CD4-positive, alpha-beta T cell treated with Interleukin-21 for 1 hour (primary cell): ENCODE results near the gene MKX.
A peak's percentile ranks its signal among the peaks of the same experiment; 100 is the strongest.

Experiments
- DNase-seq: peaks from one replicate; pipeline ENCODE4 v3.0.0-alpha.2; 2020

Gene MKX

GRCh38 chr10:27742195-27743011 is 3.2 kb downstream of the MKX start:
- peak; percentile 76 for DNase-seq

DNA sequence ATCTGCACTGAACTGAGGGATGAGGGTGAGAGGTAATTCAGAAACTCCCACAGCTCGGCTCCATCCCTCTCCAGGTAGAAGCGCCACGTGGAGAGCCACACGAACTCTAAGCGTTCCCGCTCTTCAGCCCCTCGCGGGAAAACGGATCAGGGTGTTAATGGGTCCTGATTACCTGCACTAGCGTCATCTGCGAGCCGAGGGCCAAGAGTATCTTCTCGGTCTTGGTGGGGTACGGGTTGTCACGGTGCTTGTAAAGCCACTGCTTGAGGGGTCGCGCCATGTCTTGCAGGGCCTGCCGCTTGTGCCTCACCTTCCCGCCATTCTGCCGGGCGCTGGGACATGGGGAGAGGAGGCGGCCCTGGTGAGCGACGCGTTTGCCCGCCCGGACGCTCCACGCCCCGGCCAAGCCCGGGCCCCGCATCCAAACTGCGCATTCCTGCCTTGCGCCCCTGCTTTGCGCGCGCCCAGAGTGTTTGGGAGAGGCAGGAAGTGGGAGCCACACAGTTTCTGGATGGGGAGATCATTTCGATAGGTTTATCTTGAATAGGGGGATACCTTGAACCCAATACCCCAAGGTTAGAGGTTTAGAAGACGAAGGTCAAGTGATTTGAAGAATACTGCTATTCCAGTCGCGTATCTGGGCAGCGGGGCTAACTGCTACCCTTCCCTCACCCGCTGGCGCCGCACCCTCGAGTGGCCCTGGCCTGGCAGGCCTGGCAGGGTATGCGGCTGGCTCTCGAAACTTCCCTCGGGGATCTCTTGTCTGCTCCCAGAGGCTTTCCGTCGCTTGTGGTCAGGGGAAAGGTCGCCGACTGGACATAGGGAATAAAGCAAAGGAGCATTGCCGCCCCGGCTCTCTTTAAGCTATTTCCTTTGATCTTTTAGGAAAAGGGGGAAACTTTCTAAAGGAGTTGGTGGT is 4.2 kb downstream of the MKX start:
- no peak for DNase-seq

DNA sequence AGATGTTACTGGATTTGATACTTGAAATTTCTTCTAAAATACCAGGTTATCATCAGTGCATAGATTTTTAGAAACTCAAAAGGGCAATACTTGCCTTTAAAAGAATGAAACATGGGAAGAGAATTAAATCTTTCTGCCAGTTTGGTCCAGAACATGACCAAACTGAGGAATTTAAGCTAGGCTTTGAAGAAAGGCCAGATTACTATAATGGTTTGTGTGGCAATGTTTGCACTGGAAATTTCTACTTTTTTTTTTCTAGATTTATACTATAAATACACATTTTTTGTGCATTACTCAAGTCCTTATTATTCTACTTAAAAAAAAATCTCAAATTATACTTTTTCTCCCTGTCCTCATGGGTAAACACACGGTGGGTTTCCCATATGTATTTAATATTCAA is 9.2 kb downstream of the MKX start:
- no peak for DNase-seq

DNA sequence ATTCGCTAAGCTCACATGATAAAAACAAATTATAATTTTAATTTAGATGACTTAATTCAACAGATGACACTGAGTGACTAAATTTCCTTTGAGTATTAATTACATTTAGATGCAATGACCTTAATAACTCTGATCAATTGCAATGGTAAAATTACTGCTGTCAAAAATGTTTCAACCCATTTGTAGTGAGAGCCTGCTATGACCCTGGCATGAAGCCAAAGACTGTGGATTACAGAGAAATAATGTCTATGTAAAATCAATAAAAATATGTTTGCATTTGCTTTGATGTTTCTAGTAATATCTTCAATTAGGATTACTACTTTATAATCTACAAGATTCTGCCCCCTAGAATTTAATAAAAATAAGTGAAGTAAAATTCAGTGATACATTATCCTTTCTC is 15.6 kb downstream of the MKX start:
- no peak for DNase-seq

GRCh38 chr10:27728338-27728737 is 17.3 kb downstream of the MKX start:
- no peak for DNase-seq

DNA sequence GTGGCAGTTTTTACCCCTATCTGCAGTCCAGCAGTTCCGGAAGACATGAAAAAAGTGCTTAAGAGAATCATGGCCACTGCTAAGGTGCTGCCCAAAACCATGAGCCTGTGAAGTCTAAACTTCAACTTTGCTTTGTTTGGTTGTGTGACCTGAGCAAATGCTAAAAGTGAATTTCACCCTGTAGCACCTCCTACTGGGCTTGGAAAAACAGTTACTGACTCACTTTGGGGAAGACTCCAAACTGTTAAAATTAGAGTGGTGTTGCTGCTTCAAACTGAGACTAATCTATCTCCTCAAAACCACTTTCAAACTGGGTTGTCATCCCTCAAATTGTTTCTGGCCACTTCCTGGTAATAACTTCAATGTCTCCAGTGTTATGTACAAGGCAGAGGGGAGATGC is 21.3 kb downstream of the MKX start:
- DNase-seq, result no peak

DNA sequence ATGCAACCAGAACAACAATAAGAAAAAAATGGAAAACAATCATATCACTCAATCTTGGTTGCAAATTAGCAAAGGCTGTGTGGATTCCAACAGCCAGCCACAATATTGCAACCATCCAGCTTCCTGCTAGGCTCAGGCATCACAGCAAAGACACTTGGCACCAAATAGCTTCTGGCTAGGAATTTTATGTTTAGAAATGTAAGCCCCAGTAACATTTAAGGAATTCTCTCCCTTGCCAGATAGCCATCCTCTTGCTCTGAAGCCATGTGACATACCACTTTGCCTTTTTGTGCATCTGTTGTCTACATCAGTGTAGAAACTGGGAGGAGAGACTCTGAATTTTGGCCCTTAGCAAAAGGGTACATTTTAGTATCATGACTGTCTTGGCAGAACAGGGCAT is 22.2 kb downstream of the MKX start:
- no peak for DNase-seq

DNA sequence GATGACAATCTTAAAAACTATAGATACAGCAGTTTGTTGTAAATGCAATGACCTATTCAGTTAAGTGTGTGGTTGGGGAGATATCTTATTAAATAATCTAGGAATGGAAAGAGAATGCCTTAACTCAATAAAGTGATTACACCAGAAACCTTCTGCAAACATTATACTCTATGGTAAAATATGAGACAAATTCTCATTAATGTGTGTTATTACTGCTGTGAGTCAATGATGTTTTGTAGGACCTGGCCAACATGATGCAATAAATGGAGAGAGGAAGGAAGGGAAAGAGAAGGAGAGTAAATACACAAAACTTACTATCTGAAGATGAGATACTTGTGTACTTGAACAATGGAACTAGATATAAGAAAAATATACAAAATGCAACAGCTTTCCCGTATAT is 25.1 kb downstream of the MKX start:
- DNase-seq, result no peak

GRCh38 chr10:27719052-27719451 is 26.6 kb downstream of the MKX start:
- no peak for DNase-seq

GRCh38 chr10:27717861-27718260 is 27.8 kb downstream of the MKX start:
- DNase-seq, result no peak

DNA sequence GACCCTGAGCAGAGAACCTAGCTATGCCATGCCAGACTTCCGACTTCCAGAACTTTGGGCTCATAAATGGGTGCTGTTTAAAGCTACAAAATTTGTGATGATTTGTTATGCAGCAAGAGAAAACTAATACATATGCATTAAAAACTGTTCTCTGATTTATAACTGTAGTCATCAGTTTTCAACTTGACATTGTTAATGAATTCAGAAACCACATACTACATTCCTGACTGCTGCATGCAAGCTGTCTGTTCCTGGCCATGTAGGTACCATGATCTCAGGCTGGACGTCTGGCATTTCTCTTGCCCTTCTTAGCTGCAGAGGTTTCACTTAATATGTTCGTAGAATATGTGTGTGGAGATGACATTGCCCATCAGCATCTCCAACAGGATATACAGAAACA is 28.4 kb downstream of the MKX start:
- no peak for DNase-seq

DNA sequence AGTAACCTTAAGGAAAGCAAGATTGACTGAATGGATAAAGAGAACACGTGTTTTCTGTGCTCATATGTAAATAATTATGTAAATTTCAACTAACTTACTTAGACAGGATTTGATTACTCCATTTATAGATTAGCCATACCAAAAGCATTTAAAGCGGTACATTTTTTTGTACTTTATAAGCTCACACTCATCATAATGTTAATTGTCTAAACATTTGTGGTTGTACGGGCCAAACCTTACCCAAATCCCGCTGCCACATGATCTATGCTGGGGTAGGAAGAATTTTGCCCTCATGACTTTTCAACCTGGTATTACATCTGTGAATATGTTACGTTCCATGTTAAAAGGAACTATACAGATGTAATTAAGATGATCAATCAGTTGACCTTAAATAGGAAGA is 29.1 kb downstream of the MKX start:
- no peak for DNase-seq

DNA sequence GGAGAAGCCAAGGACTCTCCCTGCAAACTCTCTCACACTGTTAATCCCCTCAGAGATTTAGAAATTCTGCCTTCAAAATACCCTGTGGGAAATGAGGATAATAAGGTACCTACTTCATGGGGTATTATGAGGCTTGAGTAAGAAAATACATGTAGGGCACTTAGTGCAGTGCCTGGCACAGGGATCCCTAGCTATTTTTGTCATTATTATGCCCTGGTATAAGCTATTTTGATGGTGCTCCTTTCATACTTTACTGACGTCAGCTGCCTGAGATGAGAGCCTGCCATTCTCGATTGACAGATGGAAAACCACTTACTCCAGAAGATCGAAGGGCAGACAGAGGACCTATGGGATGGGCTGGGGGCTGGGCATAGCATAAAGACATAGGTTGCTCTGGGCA is 30.1 kb downstream of the MKX start:
- DNase-seq, result no peak

GRCh38 chr10:27714349-27714748 is 31.3 kb downstream of the MKX start:
- no peak for DNase-seq

DNA sequence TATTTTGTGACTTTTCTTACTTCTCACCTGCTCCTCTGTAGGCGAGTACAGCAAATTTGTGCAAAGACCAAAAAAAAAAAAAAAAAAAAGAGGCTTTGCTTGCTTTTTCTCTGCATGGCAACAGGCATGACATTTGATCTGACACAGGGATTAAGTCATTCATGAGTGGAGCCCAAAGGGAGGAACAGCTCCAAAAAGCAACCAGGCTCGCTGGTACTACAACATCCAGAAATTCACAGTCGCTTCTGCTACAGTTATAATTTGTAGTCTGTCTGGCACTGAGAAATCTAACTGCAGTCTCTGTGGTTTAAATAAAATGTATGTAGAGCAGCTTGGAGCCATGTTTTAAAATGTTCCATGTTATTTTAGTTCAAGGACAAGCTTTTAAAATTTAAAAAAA is 31.7 kb downstream of the MKX start:
- DNase-seq, result no peak

GRCh38 chr10:27710014-27710413 is 35.6 kb downstream of the MKX start:
- no peak for DNase-seq

DNA sequence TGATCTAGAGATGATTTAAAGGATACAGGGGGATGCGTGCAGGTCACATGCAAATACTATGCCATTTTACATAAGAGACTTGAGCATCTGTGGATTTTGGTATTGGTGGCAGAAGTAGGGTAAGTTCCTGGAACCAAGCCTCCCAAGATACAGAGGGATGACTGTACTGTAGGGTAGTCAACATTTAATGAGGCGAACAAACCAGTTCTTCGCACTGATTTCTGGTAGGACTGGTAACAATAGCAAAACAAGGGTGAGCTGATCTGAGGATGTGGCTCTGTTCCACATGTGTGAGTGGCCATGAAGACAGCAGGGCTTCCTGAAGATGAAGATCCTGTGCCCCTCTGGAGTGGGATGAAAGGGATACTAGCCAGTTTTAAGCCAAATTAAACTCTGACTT is 36.3 kb downstream of the MKX start:
- no peak for DNase-seq

DNA sequence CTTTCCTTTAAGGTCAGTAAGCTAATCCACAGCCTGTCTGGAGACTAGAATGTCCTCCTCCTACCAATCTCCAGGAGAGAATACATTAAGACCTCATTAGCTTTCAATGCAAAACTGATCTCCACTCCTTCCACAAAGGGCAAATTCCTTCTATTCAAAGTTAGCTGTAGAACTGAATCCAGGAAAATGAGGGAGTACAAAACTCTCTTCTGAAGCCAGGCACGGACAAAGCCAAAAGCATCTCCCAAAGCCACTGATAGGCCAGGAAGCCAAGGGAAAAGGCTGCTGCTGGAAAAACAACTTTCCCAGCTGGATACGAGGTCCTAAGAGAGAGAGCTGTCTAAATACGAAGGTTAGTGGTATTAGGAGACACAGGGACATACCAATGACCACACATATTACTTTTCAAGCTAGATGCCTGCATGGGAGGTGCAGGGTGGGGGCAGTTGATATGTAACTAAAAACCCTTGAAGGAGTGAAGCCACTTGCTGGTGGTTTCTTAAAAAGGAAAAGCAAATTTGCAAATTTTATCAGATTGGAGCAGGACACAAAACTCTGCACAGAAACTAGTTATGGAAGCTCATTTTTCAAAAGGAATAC is 43.6 kb downstream of the MKX start:
- DNase-seq, result no peak

- no peak for DNase-seq
Observed at GRCh38 chr10:27699776-27700175, 45.8 kb downstream of the MKX start.

GRCh38 chr10:27698961-27699360 is 46.7 kb downstream of the MKX start:
- DNase-seq, result no peak

GRCh38 chr10:27696466-27696865 is 49.2 kb downstream of the MKX start:
- no peak for DNase-seq

DNA sequence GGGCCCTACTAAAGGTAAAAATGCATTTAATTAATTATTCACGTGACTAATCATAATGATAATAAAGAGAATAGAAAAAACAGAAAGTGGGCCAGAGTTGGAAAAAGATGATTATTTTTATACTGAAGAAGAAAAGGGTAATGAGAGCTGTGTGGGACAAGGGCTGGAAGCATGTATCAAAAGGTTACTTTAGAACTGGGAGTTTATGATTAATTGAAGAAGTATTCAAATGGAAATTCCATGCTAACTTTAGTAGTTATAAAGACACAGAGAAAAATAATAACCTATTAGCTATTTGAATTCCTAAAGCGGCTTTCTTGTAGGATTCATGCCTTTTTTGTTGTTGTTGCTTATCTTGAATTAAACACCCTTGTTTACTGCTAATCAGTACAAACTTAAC is 49.9 kb downstream of the MKX start:
- DNase-seq, result no peak

DNA sequence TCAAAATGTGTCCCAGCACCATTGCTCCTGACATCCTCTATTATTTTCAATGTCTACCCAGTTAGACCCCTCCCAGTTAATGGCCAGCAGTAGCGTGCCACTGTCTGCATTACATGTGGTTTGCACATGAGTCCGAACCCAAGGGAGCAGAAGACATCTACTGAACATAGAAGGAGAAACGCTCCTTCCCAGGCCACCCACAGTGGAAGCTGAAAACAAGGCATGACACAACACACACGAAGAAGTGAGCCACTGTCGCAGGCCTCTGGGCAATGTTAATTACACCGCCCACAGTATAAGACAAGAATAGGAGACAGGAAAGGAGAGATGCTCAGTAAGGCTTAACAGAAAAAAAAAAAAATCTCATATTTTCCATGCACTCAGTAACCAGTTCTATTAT is 50.5 kb downstream of the MKX start:
- no peak for DNase-seq

GRCh38 chr10:27692663-27693062 is 53.0 kb downstream of the MKX start:
- no peak for DNase-seq
